ENCODE results near the gene TTLL12.

GRCh38 chr22:43148581-43148980 lies 38.4 kb downstream of the TTLL12 start:
- TF ChIP-seq POLR2A (IDR thresholded peaks at IDR 0.05; ENCODE audit: low read depth, low read length) (no peak), TAF1 (IDR thresholded peaks at IDR 0.05; ENCODE audit: borderline replicate concordance, low read depth, low read length) (no peak)

Measured in GM12892 (cell line).